ENCODE results near the gene CYP2W1.
A peak's percentile ranks its signal among the peaks of the same experiment; 100 is the strongest.

Gene CYP2W1

GRCh38 chr7:974820-975681 lies 7.9 kb upstream of the CYP2W1 start, which contains the start of gene COX19 (continued):
- TF ChIP-seq, protein P1, sequence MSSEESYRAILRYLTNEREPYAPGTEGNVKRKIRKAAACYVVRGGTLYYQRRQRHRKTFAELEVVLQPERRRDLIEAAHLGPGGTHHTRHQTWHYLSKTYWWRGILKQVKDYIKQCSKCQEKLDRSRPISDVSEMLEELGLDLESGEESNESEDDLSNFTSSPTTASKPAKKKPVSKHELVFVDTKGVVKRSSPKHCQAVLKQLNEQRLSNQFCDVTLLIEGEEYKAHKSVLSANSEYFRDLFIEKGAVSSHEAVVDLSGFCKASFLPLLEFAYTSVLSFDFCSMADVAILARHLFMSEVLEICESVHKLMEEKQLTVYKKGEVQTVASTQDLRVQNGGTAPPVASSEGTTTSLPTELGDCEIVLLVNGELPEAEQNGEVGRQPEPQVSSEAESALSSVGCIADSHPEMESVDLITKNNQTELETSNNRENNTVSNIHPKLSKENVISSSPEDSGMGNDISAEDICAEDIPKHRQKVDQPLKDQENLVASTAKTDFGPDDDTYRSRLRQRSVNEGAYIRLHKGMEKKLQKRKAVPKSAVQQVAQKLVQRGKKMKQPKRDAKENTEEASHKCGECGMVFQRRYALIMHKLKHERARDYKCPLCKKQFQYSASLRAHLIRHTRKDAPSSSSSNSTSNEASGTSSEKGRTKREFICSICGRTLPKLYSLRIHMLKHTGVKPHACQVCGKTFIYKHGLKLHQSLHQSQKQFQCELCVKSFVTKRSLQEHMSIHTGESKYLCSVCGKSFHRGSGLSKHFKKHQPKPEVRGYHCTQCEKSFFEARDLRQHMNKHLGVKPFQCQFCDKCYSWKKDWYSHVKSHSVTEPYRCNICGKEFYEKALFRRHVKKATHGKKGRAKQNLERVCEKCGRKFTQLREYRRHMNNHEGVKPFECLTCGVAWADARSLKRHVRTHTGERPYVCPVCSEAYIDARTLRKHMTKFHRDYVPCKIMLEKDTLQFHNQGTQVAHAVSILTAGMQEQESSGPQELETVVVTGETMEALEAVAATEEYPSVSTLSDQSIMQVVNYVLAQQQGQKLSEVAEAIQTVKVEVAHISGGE (tag by site-specific recombination; conservative IDR thresholded peaks at IDR 0.05; ENCODE audit: low read depth) = peak; percentile 36; the same call in 1 of the 2 replicates
- TF ChIP-seq, protein P2, sequence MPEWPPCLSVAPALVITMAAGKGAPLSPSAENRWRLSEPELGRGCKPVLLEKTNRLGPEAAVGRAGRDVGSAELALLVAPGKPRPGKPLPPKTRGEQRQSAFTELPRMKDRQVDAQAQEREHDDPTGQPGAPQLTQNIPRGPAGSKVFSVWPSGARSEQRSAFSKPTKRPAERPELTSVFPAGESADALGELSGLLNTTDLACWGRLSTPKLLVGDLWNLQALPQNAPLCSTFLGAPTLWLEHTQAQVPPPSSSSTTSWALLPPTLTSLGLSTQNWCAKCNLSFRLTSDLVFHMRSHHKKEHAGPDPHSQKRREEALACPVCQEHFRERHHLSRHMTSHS (tag by site-specific recombination; IDR thresholded peaks at IDR 0.05) = no peak
- TF ChIP-seq ZNF571 (tag by site-specific recombination; IDR thresholded peaks at IDR 0.05) = no peak
- TF ChIP-seq ZNF155 (tag by site-specific recombination; IDR thresholded peaks at IDR 0.05) = no peak
- no peak for TF ChIP-seq ZNF169 (tag by site-specific recombination; IDR thresholded peaks at IDR 0.05)
- TF ChIP-seq, protein P3, sequence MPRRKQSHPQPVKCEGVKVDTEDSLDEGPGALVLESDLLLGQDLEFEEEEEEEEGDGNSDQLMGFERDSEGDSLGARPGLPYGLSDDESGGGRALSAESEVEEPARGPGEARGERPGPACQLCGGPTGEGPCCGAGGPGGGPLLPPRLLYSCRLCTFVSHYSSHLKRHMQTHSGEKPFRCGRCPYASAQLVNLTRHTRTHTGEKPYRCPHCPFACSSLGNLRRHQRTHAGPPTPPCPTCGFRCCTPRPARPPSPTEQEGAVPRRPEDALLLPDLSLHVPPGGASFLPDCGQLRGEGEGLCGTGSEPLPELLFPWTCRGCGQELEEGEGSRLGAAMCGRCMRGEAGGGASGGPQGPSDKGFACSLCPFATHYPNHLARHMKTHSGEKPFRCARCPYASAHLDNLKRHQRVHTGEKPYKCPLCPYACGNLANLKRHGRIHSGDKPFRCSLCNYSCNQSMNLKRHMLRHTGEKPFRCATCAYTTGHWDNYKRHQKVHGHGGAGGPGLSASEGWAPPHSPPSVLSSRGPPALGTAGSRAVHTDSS (tag by site-specific recombination; IDR thresholded peaks at IDR 0.05) = no peak
- TF ChIP-seq RBAK (tag by site-specific recombination; IDR thresholded peaks at IDR 0.05) = no peak
- TF ChIP-seq ZNF132 (tag by site-specific recombination; IDR thresholded peaks at IDR 0.05; ENCODE audit: borderline replicate concordance) = no peak
- no peak for TF ChIP-seq ZNF670 (tag by site-specific recombination; IDR thresholded peaks at IDR 0.05; ENCODE audit: low read depth)
- peak; percentile 95 for TF ChIP-seq ZBTB8A (tag by site-specific recombination; IDR thresholded peaks at IDR 0.05)
- TF ChIP-seq ZNF350 (tag by site-specific recombination; IDR thresholded peaks at IDR 0.05) = no peak
- no peak for TF ChIP-seq HOXC10 (CRISPR knock-in tag; IDR thresholded peaks at IDR 0.05)
- TF ChIP-seq ZNF621 (tag by site-specific recombination; IDR thresholded peaks at IDR 0.05) = no peak
- TF ChIP-seq KLF17 (tag by site-specific recombination; IDR thresholded peaks at IDR 0.05) = peak; percentile 62; the same call in 1 of the 2 replicates
- TF ChIP-seq ZFP37 (tag by site-specific recombination; IDR thresholded peaks at IDR 0.05) = peak; percentile 81; the same call in 1 of the 2 replicates
- TF ChIP-seq ZNF426 (tag by site-specific recombination; IDR thresholded peaks at IDR 0.05) = no peak
- no peak for TF ChIP-seq ZFP41 (tag by site-specific recombination; IDR thresholded peaks at IDR 0.05; ENCODE audit: borderline replicate concordance)
- no peak for TF ChIP-seq ZBTB1 (tag by site-specific recombination; IDR thresholded peaks at IDR 0.05)
- no peak for TF ChIP-seq SCRT2 (tag by site-specific recombination; IDR thresholded peaks at IDR 0.05)
- peak; percentile 85 for TF ChIP-seq ZNF335 (tag by site-specific recombination; conservative IDR thresholded peaks at IDR 0.05)

All from HEK293 (cell line).